Fibroblast of the aortic adventitia (primary cell): ENCODE results near the gene FRS2. TPM values are rescaled to one million over a fixed set of nuclear protein-coding genes. Genes with fewer than 3 reads are reported as not detected.

Experiments
- DNase-seq: peaks from one replicate; pipeline ENCODE4 v3.0.0-alpha.2; 2010; ENCODE audit warnings: low read depth
- H3K4me3 ChIP-seq: 2 replicates; pipeline ENCODE4 v1.5.1; 2011; ENCODE audit warnings: low read depth, mild to moderate bottlenecking, control low read depth, low read length, moderate library complexity
- CTCF ChIP-seq: IDR thresholded peaks from 2 replicates; pipeline ENCODE4 v1.5.1; 2011; ENCODE audit warnings: mild to moderate bottlenecking, low read length, control low read depth, inconsistent platforms; ENCODE audit not compliant: insufficient read depth
- total RNA-seq: library from RNA; depleted of rRNA; stranded (reverse); fragments of >200 nt; gene quantifications from 2 replicates; pipeline ENCODE4 v1.2.3, GENCODE V29; 2012; ENCODE audit warnings: low replicate concordance

The FRS2 gene
- total RNA-seq, 1 donor, result 67.0 TPM

- no peak for DNase-seq
- no peak for TF ChIP-seq CTCF
- no peak overlapping the region for H3K4me3 ChIP-seq
These were observed 143.2 kb downstream of the FRS2 start for GRCh38 chr12:69613351-69613750.

GRCh38 chr12:69616025-69616424 is 145.8 kb downstream of the FRS2 start:
- H3K4me3 ChIP-seq, result no peak overlapping the region
- no peak for DNase-seq
- TF ChIP-seq CTCF, result no peak

- no peak for TF ChIP-seq CTCF
- no peak overlapping the region for H3K4me3 ChIP-seq
- no peak for DNase-seq
These were observed 148.9 kb downstream of the FRS2 start for GRCh38 chr12:69619050-69619449.

- no peak overlapping the region for H3K4me3 ChIP-seq
- no peak for TF ChIP-seq CTCF
These were observed 149.9 kb downstream of the FRS2 start for GRCh38 chr12:69620077-69620476.

GRCh38 chr12:69620921-69621320 is 150.7 kb downstream of the FRS2 start:
- TF ChIP-seq CTCF, result no peak
- peak; percentile 19 for DNase-seq
- H3K4me3 ChIP-seq, result no peak overlapping the region

More at GRCh38 chr12:69620077-69620476, 149.9 kb downstream of the FRS2 start:
- DNase-seq, result no peak

GRCh38 chr12:69621551-69621950 is 151.4 kb downstream of the FRS2 start:
- no peak for DNase-seq
- no peak for TF ChIP-seq CTCF
- no peak overlapping the region for H3K4me3 ChIP-seq

- no peak for TF ChIP-seq CTCF
- no peak for DNase-seq
- H3K4me3 ChIP-seq, result no peak overlapping the region
These were observed 153.8 kb downstream of the FRS2 start for GRCh38 chr12:69623970-69624369.
